Measurements from ENCODE around the gene PPBP.

- TF ChIP-seq CTCF (IDR thresholded peaks at IDR 0.05) (no peak), EP300 (IDR thresholded peaks at IDR 0.05) (no peak), POLR2A (IDR thresholded peaks at IDR 0.05) (no peak)
Observed at GRCh38 chr4:73964862-73965611, 23.0 kb downstream of the PPBP start.
